GM23248 (cell line): Measurements from ENCODE around the gene MTMR11. TPM values are rescaled to one million over a fixed set of nuclear protein-coding genes. Genes with fewer than 3 reads are reported as not detected.

Source experiments
- DNase-seq: peaks from one replicate; pipeline ENCODE4 v3.0.0-alpha.2; 2015
- H2AFZ ChIP-seq: fragments of 200-600 bp; sonication (generic); 2 replicates; pipeline ENCODE4 v1.6.1; 2016; ENCODE audit warnings: antibody characterized with exemption
- H3F3A ChIP-seq: fragments of 200-600 bp; sonication (generic); 2 replicates; pipeline ENCODE4 v1.6.1; 2016; ENCODE audit warnings: mild to moderate bottlenecking, antibody characterized with exemption, mixed run types; ENCODE audit not compliant: insufficient read depth
- H3K27ac ChIP-seq: fragments of 200-600 bp; sonication (generic); 2 replicates; pipeline ENCODE4 v1.5.1; 2016; ENCODE audit warnings: mild to moderate bottlenecking
- H3K27me3 ChIP-seq: fragments of 200-600 bp; sonication (generic); replicated peaks from 2 replicates; pipeline ENCODE4 v1.6.1; 2016; ENCODE audit warnings: mild to moderate bottlenecking; ENCODE audit not compliant: insufficient read depth
- H3K36me3 ChIP-seq: fragments of 200-600 bp; sonication (generic); 2 replicates; pipeline ENCODE4 v1.6.1; 2016; ENCODE audit warnings: low read depth, mild to moderate bottlenecking
- H3K4me1 ChIP-seq: fragments of 200-600 bp; sonication (generic); 2 replicates; pipeline ENCODE4 v1.6.1; 2016; ENCODE audit warnings: mild to moderate bottlenecking; ENCODE audit not compliant: insufficient read depth
- H3K4me2 ChIP-seq: fragments of 200-600 bp; sonication (generic); one replicate; pipeline ENCODE4 v1.6.1; 2016; ENCODE audit warnings: mild to moderate bottlenecking; ENCODE audit not compliant: unreplicated experiment
- H3K4me3 ChIP-seq: fragments of 200-600 bp; sonication (generic); 2 replicates; pipeline ENCODE4 v1.5.1; 2016; ENCODE audit warnings: mild to moderate bottlenecking
- H3K79me2 ChIP-seq: fragments of 200-600 bp; sonication (generic); 2 replicates; pipeline ENCODE4 v1.6.1; 2016; ENCODE audit warnings: mild to moderate bottlenecking; ENCODE audit not compliant: insufficient read depth
- H3K9ac ChIP-seq: fragments of 200-600 bp; sonication (generic); 2 replicates; pipeline ENCODE4 v1.6.1; 2016; ENCODE audit warnings: mild to moderate bottlenecking
- H3K9me2 ChIP-seq: fragments of 200-600 bp; sonication (generic); 2 replicates; pipeline ENCODE4 v1.6.1; 2016; ENCODE audit warnings: mixed run types, mild to moderate bottlenecking, moderate library complexity; ENCODE audit not compliant: insufficient read depth
- H3K9me3 ChIP-seq: fragments of 200-600 bp; sonication (generic); one replicate; pipeline ENCODE4 v1.6.1; 2017; ENCODE audit warnings: low read depth
- H4K20me1 ChIP-seq: fragments of 200-600 bp; sonication (generic); 2 replicates; pipeline ENCODE4 v1.6.0; 2016; ENCODE audit not compliant: insufficient read depth
- EZH2 ChIP-seq: fragments of 200-600 bp; sonication (generic); IDR thresholded peaks from 2 replicates; pipeline ENCODE4 v1.6.1; 2018; ENCODE audit warnings: antibody characterized with exemption, mild to moderate bottlenecking; ENCODE audit not compliant: insufficient read depth, poor library complexity, severe bottlenecking
- EZH2phosphoT487 ChIP-seq: fragments of 200-600 bp; sonication (generic); IDR thresholded peaks from 2 replicates; pipeline ENCODE4 v1.6.1; 2018; ENCODE audit warnings: antibody characterized with exemption, moderate library complexity, mild to moderate bottlenecking, low read depth; ENCODE audit not compliant: insufficient read depth
- WGBS, 2 experiments: methylation state at CpG; one replicate each; pipeline ENCODE4 v1.1.6; 2015 to 2017; ENCODE audit warnings: low lambda C conversion rate in 2 of 2, low coverage in 1 of 2; ENCODE audit errors: missing lambda C conversion rate in 2 of 2; 5-methylcytosine and 5-hydroxymethylcytosine counted together
- in situ Hi-C: fragments of 300-500 bp; cut with MboI; formaldehyde crosslinking; loops from 2 replicates; pipeline ENCODE4 v1.15.0; 2020
- polyA plus RNA-seq: library from polyadenylated mRNA; unstranded; fragments of >200 nt; fragmentation: Nextera tagmentation; extraction: Ambion mirVana; gene quantifications from 2 replicates; pipeline ENCODE4 v1.2.1, GENCODE V29; 2016
- total RNA-seq: library from RNA; depleted of rRNA; stranded (reverse); fragments of >200 nt; shearing (Covaris generic); gene quantifications from 2 replicates; pipeline ENCODE4 v1.2.3, GENCODE V29; 2014

Gene MTMR11
- total and polyA plus RNA-seq, 2 experiments from 2014 or later: 12.4 to 13.1 TPM

DNA sequence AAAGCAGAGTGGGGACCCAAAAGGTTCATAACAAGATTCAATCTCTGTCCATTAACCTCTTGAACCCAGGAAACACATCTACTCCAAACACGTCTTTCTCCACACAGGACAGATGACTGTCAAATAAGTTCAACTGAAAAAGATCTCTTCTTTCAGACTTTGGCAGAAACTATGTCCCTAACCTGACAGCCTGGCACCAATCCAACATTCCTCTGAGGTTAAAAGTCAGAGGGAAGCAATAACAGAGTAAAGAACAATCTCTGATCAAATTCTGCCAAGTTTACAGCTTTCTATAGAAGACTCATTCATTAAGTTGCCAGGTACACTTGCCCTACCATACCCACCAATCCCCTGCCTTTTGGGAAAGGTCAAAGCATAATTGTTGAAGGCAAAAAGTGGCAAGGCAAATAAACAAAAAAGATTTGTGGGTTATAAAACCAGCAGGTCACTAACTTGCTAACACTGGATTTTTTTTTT lies 41.9 kb upstream of the MTMR11 start:
- Histone ChIP-seq H2AFZ (no peak overlapping the region), H3F3A (peaks cover 13% of the 10 kb centered on the region; the same call in 1 of the 2 replicates), H3K4me2 (no peak overlapping the region), H3K79me2 (peaks cover 98% of the 10 kb centered on the region), H3K4me3 (no peak overlapping the region), H3K9me3 (no peaks in the 10 kb centered on the region), H3K27me3 (no peaks in the 10 kb centered on the region), H3K9me2 (no peaks in the 10 kb centered on the region), H3K27ac (no peak overlapping the region), H3K4me1 (peaks cover 23% of the 10 kb centered on the region; the same call in 1 of the 2 replicates), H3K36me3 (peaks cover 10% of the 10 kb centered on the region), H3K9ac (no peak overlapping the region), H4K20me1 (peaks cover 23% of the 10 kb centered on the region; the same call in 1 of the 2 replicates)
- in situ Hi-C loops: no loop called here
- DNase-seq: no peak
- WGBS, 2 experiments: 90 to 100% methylated on average over 1 of the region's 1 CpG
- TF ChIP-seq EZH2 (no peak), EZH2phosphoT487 (no peak)

DNA sequence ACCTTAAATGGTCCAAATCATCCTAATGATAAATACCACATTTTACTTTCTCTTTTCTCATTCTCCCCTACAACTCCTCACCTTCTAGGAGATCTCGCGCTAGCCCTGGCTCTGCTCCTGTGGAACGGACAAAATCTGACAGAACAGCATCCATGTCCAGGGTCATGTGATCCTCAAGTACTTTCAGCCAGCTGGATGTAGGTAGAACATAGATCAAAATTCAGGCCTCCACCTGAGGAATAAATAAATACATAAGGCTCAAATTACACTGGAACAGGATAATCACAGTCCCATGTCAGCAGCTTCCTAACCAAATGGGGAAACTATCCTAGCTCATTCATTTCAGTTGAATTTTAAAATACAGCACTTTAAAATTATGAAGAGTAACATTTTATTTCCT lies 40.7 kb upstream of the MTMR11 start:
- no peak overlapping the region for H2AFZ ChIP-seq
- H3K79me2 ChIP-seq: peaks cover 98% of the 10 kb centered on the region
- H3K9ac ChIP-seq: no peak overlapping the region
- H3K9me3 ChIP-seq: no peaks in the 10 kb centered on the region
- no peak overlapping the region for H3K4me3 ChIP-seq
- no peak for DNase-seq
- TF ChIP-seq EZH2 (no peak), EZH2phosphoT487 (no peak)
- WGBS, 2 experiments: 95 to 100% methylated on average over 3 of the region's 3 CpGs
- H3K9me2 ChIP-seq: no peaks in the 10 kb centered on the region
- peaks cover 20% of the 10 kb centered on the region for H3K36me3 ChIP-seq
- H3K4me2 ChIP-seq: no peak overlapping the region
- peaks cover 13% of the 10 kb centered on the region; the same call in 1 of the 2 replicates for H3F3A ChIP-seq
- peaks cover 23% of the 10 kb centered on the region; the same call in 1 of the 2 replicates for H3K4me1 ChIP-seq
- H4K20me1 ChIP-seq: peaks cover 23% of the 10 kb centered on the region; the same call in 1 of the 2 replicates
- in situ Hi-C loops: no loop called here
- no peaks in the 10 kb centered on the region for H3K27me3 ChIP-seq
- H3K27ac ChIP-seq: no peak overlapping the region

DNA sequence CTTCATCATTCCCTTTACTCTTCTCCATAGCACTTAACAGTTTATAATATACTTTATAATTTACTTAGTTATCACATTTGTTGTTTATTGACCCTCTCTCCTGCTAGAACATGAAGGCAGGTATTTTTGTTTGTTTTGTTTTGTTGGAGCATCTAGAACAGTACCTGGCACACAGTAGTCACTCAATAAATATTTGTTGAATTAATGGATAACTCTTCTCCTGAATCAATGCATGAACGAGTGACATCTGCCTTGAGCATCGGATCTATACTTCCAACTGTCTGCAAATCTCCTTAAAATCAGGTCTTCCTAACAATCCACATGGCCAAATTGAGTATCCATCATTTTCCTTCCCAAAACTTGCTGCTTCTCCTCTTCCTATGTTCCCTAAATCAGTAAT lies 35.9 kb upstream of the MTMR11 start:
- H3F3A ChIP-seq: no peaks in the 10 kb centered on the region
- no peak for DNase-seq
- H3K4me2 ChIP-seq: no peak overlapping the region
- H4K20me1 ChIP-seq: peaks cover 2% of the 10 kb centered on the region; the same call in 1 of the 2 replicates
- H3K9me3 ChIP-seq: no peaks in the 10 kb centered on the region
- no peaks in the 10 kb centered on the region for H3K9me2 ChIP-seq
- in situ Hi-C loops: no loop called here
- H3K79me2 ChIP-seq: peaks cover 95% of the 10 kb centered on the region
- H3K27ac ChIP-seq: no peak overlapping the region
- H3K27me3 ChIP-seq: no peaks in the 10 kb centered on the region
- 80 to 83% methylated on average over 2 of the region's 2 CpGs for WGBS, 2 experiments
- no peak for TF ChIP-seq EZH2
- no peak for TF ChIP-seq EZH2phosphoT487
- no peaks in the 10 kb centered on the region for H3K4me1 ChIP-seq
- peaks cover 37% of the 10 kb centered on the region for H3K36me3 ChIP-seq
- no peak overlapping the region for H3K9ac ChIP-seq
- no peak overlapping the region for H3K4me3 ChIP-seq
- H2AFZ ChIP-seq: no peak overlapping the region

DNA sequence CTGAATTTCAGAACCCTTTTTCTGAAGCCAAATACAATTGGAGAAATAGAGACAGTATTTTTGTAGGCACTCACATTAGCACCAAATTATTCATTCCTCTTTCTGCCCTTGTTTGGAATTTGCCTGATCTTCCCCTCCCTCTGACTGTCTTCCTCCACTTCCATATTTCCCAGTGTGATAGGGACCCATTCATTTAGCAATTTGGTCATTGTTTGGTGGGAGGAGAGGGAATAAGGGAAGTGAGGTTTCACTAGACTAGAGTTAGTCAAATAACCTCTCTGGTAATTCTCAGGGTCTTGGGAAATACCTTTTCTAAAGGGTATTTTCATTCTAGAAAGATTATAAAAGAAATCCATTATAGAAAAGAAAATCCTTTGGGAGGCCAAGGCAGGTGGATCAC lies 31.0 kb upstream of the MTMR11 start:
- H3F3A ChIP-seq: peaks cover 20% of the 10 kb centered on the region
- no peak overlapping the region for H3K4me2 ChIP-seq
- no peaks in the 10 kb centered on the region for H4K20me1 ChIP-seq
- no peak overlapping the region for H3K4me3 ChIP-seq
- peaks cover 76% of the 10 kb centered on the region for H3K79me2 ChIP-seq
- H3K36me3 ChIP-seq: peaks cover 51% of the 10 kb centered on the region
- no peaks in the 10 kb centered on the region for H3K9me2 ChIP-seq
- H2AFZ ChIP-seq: no peak overlapping the region
- no peak overlapping the region for H3K9ac ChIP-seq
- H3K4me1 ChIP-seq: 0 out of 2 replicates have a peak, but pooled peaks cover 3% of the 10 kb centered on the region
- no peaks in the 10 kb centered on the region for H3K9me3 ChIP-seq
- no peak for TF ChIP-seq EZH2phosphoT487
- TF ChIP-seq EZH2: no peak
- DNase-seq: no peak
- H3K27ac ChIP-seq: no peak overlapping the region
- H3K27me3 ChIP-seq: no peaks in the 10 kb centered on the region
- in situ Hi-C loops: loop anchor here (10.0 kb wide), 2 partner anchors 87 to 207 kb away; no protein-coding TSS in a partner anchor

DNA sequence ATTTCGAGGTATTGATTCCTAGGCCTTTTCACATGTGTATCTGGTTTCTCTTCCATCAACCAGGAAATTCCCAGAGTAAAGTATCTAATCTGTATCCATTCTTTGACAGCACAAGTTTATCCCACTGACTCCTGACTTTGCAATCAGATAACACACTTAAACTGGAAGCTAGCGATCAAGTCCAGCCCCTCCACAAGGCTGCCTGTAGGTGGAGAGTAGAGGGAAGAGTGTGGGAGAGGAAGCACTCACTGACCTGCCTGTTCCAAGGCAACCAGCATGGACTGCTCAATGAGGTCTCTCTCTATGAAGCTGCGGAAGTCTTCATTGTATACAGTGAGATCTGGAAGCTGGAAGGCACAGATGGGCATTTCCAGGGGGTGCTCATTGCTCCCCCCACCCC lies 30.4 kb upstream of the MTMR11 start:
- no peaks in the 10 kb centered on the region for H4K20me1 ChIP-seq
- H3F3A ChIP-seq: peaks cover 25% of the 10 kb centered on the region
- peaks cover 51% of the 10 kb centered on the region for H3K36me3 ChIP-seq
- 92 to 99% methylated on average over 3 of the region's 3 CpGs for WGBS, 2 experiments
- no peaks in the 10 kb centered on the region for H3K9me3 ChIP-seq
- H3K4me3 ChIP-seq: no peak overlapping the region
- no peaks in the 10 kb centered on the region for H3K9me2 ChIP-seq
- H2AFZ ChIP-seq: no peak overlapping the region
- TF ChIP-seq EZH2 (no peak), EZH2phosphoT487 (no peak)
- in situ Hi-C loops: loop anchor here (10.0 kb wide), 2 partner anchors 88 to 208 kb away; no protein-coding TSS in a partner anchor
- no peak overlapping the region for H3K4me2 ChIP-seq
- no peaks in the 10 kb centered on the region for H3K27me3 ChIP-seq
- peaks cover 70% of the 10 kb centered on the region for H3K79me2 ChIP-seq
- 0 out of 2 replicates have a peak, but pooled peaks cover 3% of the 10 kb centered on the region for H3K4me1 ChIP-seq
- H3K9ac ChIP-seq: no peak overlapping the region
- H3K27ac ChIP-seq: no peak overlapping the region
- no peak for DNase-seq
